ENCODE measurements around the gene LCN15. TPM values are rescaled to one million over a fixed set of nuclear protein-coding genes. Genes with fewer than 3 reads are reported as not detected.

Gene LCN15
- total RNA-seq, 1 donor from 2014 or later = not detected

DNA sequence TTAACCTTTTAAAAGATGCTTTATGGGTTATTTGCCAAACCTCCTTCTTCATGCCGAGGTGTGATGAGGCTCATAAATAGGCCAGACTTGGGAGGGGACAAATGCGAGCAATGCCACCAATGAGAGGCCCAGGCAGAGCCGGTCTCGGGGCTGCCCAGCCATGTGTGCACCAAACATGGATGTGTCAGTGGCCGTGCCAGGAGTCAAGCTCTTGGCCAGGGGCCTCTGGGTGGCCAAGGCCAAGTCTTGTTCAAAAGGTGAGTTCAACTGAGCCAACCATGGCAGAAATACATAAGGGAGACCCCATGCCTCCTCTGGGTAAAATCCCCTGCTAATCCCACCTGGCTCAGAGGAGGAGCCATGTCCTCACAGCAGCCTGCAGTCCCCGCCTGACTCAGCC lies 10.9 kb upstream of the LCN15 start:
- Mint-ChIP-seq H3K27ac (no peak overlapping the region), H3K9me3 (peaks cover 23% of the 10 kb centered on the region)

DNA sequence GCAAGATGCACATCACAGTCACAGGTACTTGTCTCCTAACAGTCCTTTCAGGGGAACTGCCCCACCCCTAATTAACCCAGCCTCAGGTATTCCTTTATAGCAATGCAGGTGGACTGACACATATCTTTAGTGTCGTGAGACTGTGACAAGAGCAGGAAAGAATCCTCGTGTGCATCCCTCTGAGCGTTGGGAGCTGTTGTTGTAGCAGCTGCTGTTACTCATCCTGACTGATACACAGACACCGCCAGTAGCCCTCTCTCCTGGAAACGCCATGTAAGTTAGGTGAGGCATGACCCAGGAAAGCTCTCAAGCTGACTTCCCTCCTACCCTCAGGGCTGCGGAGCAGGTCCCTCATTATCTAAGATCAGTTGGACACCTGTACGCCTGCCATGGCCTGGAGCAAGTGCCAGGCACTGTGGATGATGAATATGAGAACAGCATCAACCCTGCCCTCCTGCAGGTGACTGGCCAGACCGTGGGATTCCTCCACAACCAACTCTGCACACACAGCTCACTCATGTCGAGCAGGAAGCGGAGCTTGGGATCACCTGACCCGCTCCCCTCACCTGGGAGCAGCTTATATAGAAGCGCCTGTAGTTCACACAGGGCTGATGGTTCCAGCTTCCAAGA lies 10.2 kb upstream of the LCN15 start:
- no peak for DNase-seq (ENCODE audit: low spot score)
- Mint-ChIP-seq H3K4me3 (no peak overlapping the region), H3K27me3 (ENCODE audit: insufficient read depth, low read depth) (peaks cover 27% of the 10 kb centered on the region), H3K9me3 (peaks cover 23% of the 10 kb centered on the region), H3K27ac (no peak overlapping the region), H3K4me1 (peaks cover 11% of the 10 kb centered on the region), H3K36me3 (no peaks in the 10 kb centered on the region)
- TF ChIP-seq, protein P1, sequence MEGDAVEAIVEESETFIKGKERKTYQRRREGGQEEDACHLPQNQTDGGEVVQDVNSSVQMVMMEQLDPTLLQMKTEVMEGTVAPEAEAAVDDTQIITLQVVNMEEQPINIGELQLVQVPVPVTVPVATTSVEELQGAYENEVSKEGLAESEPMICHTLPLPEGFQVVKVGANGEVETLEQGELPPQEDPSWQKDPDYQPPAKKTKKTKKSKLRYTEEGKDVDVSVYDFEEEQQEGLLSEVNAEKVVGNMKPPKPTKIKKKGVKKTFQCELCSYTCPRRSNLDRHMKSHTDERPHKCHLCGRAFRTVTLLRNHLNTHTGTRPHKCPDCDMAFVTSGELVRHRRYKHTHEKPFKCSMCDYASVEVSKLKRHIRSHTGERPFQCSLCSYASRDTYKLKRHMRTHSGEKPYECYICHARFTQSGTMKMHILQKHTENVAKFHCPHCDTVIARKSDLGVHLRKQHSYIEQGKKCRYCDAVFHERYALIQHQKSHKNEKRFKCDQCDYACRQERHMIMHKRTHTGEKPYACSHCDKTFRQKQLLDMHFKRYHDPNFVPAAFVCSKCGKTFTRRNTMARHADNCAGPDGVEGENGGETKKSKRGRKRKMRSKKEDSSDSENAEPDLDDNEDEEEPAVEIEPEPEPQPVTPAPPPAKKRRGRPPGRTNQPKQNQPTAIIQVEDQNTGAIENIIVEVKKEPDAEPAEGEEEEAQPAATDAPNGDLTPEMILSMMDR (IDR thresholded peaks at IDR 0.05) = no peak
- no peak for TF ChIP-seq EZH2 (IDR thresholded peaks at IDR 0.05)
- TF ChIP-seq EZH2phosphoT487 (IDR thresholded peaks at IDR 0.05) = no peak
- Histone ChIP-seq H3K9ac (no peak overlapping the region), H3F3A (ENCODE audit: low read depth) (peaks cover 7% of the 10 kb centered on the region), H3K27ac (no peak overlapping the region), H3K36me3 (no peaks in the 10 kb centered on the region), H3K4me1 (no peaks in the 10 kb centered on the region), H3K79me2 (ENCODE audit: low read depth) (no peaks in the 10 kb centered on the region), H4K20me1 (ENCODE audit: low read depth) (no peaks in the 10 kb centered on the region), H3K27me3 (peaks cover 25% of the 10 kb centered on the region), H3K9me3 (ENCODE audit: low read depth) (no peaks in the 10 kb centered on the region), H2AFZ (replicated peaks) (no peak overlapping the region), H3K4me3 (no peak overlapping the region), H3K4me2 (no peak overlapping the region)

More for the DNA sequence above, 10.9 kb upstream of the LCN15 start:
- H3K36me3 ChIP-seq = no peaks in the 10 kb centered on the region
- no peak overlapping the region for H3K27ac ChIP-seq
- H3K4me3 ChIP-seq = no peak overlapping the region
- no peak overlapping the region for H3K9ac ChIP-seq
- peaks cover 32% of the 10 kb centered on the region for H3K27me3 ChIP-seq
- H3K79me2 ChIP-seq (ENCODE audit: low read depth) = no peaks in the 10 kb centered on the region
- H2AFZ ChIP-seq (replicated peaks) = no peak overlapping the region
- H3K4me1 Mint-ChIP-seq = peaks cover 13% of the 10 kb centered on the region
- no peaks in the 10 kb centered on the region for H3K9me3 ChIP-seq (ENCODE audit: low read depth)
- no peaks in the 10 kb centered on the region for H4K20me1 ChIP-seq (ENCODE audit: low read depth)
- no peak overlapping the region for H3K4me2 ChIP-seq
- no peak overlapping the region for H3K4me3 Mint-ChIP-seq
- no peaks in the 10 kb centered on the region for H3K36me3 Mint-ChIP-seq
- no peak for DNase-seq (ENCODE audit: low spot score)
- H3K4me1 ChIP-seq = no peaks in the 10 kb centered on the region
- peaks cover 7% of the 10 kb centered on the region for H3F3A ChIP-seq (ENCODE audit: low read depth)
- TF ChIP-seq, protein P1 (IDR thresholded peaks at IDR 0.05) = no peak
- no peak for TF ChIP-seq EZH2phosphoT487 (IDR thresholded peaks at IDR 0.05)
- TF ChIP-seq EZH2 (IDR thresholded peaks at IDR 0.05) = no peak
- H3K27me3 Mint-ChIP-seq (ENCODE audit: insufficient read depth, low read depth) = peaks cover 31% of the 10 kb centered on the region

DNA sequence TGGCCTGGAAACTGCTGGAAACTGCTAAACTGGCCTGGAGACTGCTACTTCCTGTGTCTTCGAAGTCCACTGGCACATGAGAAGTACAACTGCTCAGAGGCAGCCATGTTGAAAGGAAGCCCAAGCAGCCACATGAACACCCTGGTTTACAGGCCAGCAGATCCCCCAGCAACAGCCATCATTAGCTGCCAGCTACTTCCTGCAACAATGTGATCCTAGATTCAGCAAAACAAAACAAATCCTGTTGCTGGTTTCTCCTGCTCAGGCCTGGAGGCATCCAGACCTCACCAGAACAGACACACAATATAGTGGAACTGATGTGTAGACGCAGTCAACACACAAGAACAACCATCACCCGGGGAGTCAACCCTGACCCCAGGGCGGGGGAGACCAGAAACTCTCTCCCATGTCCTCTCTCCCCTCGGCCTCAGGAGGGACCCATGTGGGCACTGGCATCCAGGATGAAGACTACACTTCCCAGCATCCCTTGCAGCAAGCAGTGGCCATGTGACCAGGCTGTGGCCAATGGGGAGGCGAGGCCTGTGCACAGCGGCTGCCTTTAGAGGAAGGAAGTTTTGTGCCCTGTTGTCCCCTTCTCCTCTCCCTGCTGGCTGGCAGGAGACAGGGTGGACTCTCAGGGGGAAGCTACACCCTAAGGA lies 9.2 kb upstream of the LCN15 start:
- no peak overlapping the region for H3K4me3 Mint-ChIP-seq
- peaks cover 11% of the 10 kb centered on the region for H3F3A ChIP-seq (ENCODE audit: low read depth)
- H3K9me3 ChIP-seq (ENCODE audit: low read depth) = no peaks in the 10 kb centered on the region
- no peaks in the 10 kb centered on the region for H4K20me1 ChIP-seq (ENCODE audit: low read depth)
- H3K4me2 ChIP-seq = no peak overlapping the region
- H3K4me1 Mint-ChIP-seq = peaks cover 12% of the 10 kb centered on the region
- H3K9me3 Mint-ChIP-seq = peaks cover 18% of the 10 kb centered on the region
- H2AFZ ChIP-seq (replicated peaks) = peak overlapping the region; percentile 69
- no peak overlapping the region for H3K27ac Mint-ChIP-seq
- no peaks in the 10 kb centered on the region for H3K4me1 ChIP-seq
- no peak overlapping the region for H3K4me3 ChIP-seq
- no peak overlapping the region for H3K27ac ChIP-seq
- no peak overlapping the region for H3K9ac ChIP-seq
- TF ChIP-seq EZH2phosphoT487 (IDR thresholded peaks at IDR 0.05) (no peak), EZH2 (IDR thresholded peaks at IDR 0.05) (no peak)
- TF ChIP-seq, protein P1 (IDR thresholded peaks at IDR 0.05) = no peak
- peaks cover 19% of the 10 kb centered on the region for H3K27me3 ChIP-seq
- peak; percentile 56 for DNase-seq (ENCODE audit: low spot score)
- no peaks in the 10 kb centered on the region for H3K79me2 ChIP-seq (ENCODE audit: low read depth)
- peaks cover 20% of the 10 kb centered on the region for H3K27me3 Mint-ChIP-seq (ENCODE audit: insufficient read depth, low read depth)
- no peaks in the 10 kb centered on the region for H3K36me3 Mint-ChIP-seq
- H3K36me3 ChIP-seq = no peaks in the 10 kb centered on the region
